SU-DHL-6 (cell line): ENCODE data around the gene SLC43A2.

ENCODE experiments used
- CTCF ChIP-seq: fragments of 200-600 bp; sonication (generic); IDR thresholded peaks from one replicate; pipeline ENCODE4 v1.5.1; 2017; ENCODE audit warnings: antibody characterized with exemption, mild to moderate bottlenecking, low read length, moderate library complexity; ENCODE audit not compliant: insufficient read depth, poor library complexity, severe bottlenecking
- EZH2phosphoT487 ChIP-seq: fragments of 200-600 bp; sonication (generic), shearing (Covaris generic); conservative IDR thresholded peaks from 2 replicates; pipeline ENCODE4 v1.6.1; 2018; ENCODE audit warnings: mild to moderate bottlenecking, antibody characterized with exemption, low read length, moderate library complexity, mixed read lengths

DNA sequence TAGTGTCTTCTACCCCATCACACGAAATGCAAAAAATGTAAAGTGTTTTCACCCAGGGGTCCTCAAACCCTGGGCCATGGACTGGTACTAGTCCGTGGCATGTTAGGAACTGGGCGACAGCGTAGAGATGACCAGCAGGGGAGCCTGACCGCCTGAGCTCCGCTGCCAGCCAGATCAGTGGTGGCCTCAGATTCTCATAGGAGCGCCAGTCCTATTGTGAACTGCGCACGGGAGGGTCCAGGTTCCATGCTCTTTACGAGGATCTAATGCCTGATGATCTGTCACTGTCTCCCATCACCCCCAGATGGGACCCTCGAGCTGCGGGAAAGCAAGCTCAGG is 12.4 kb upstream of the SLC43A2 start:
- no peak for TF ChIP-seq CTCF
- no peak for TF ChIP-seq EZH2phosphoT487
